ENCODE data around the gene RCE1.

RCE1 gene

GRCh38 chr11:66857234-66857926 lies 14.1 kb downstream of the RCE1 start:
- DNase-seq (ENCODE audit: low read depth), result no peak

GRCh38 chr11:66857927-66858185 lies 14.6 kb downstream of the RCE1 start:
- DNase-seq (ENCODE audit: low read depth), result no peak

- DNase-seq (ENCODE audit: low read depth), result no peak
These were observed 15.1 kb downstream of the RCE1 start for GRCh38 chr11:66858186-66858938.

- DNase-seq (ENCODE audit: low read depth), result no peak
These were observed 15.9 kb downstream of the RCE1 start for GRCh38 chr11:66858939-66859685.

- DNase-seq (ENCODE audit: low read depth), result no peak
These were observed 16.6 kb downstream of the RCE1 start for GRCh38 chr11:66859686-66860448.

GRCh38 chr11:66860449-66860831 lies 17.2 kb downstream of the RCE1 start:
- no peak for DNase-seq (ENCODE audit: low read depth)

- DNase-seq (ENCODE audit: low read depth), result no peak
These were observed 18.0 kb downstream of the RCE1 start for GRCh38 chr11:66861038-66861773.

GRCh38 chr11:66861774-66862558 lies 18.7 kb downstream of the RCE1 start:
- no peak for DNase-seq (ENCODE audit: low read depth)

GRCh38 chr11:66862559-66863037 lies 19.4 kb downstream of the RCE1 start:
- DNase-seq (ENCODE audit: low read depth), result no peak

- no peak for DNase-seq (ENCODE audit: low read depth)
These were observed 20.3 kb downstream of the RCE1 start for GRCh38 chr11:66863428-66864125.

- DNase-seq (ENCODE audit: low read depth), result no peak
These were observed 21.1 kb downstream of the RCE1 start for GRCh38 chr11:66864172-66864901.

GRCh38 chr11:66864924-66865697 lies 21.9 kb downstream of the RCE1 start:
- no peak for DNase-seq (ENCODE audit: low read depth)

- DNase-seq (ENCODE audit: low read depth), result no peak
These were observed 22.8 kb downstream of the RCE1 start for GRCh38 chr11:66866007-66866406.

- no peak for DNase-seq (ENCODE audit: low read depth)
These were observed 23.3 kb downstream of the RCE1 start for GRCh38 chr11:66866511-66866986.

GRCh38 chr11:66867425-66868040 lies 24.3 kb downstream of the RCE1 start:
- no peak for DNase-seq (ENCODE audit: low read depth)

GRCh38 chr11:66868082-66868725 lies 25.0 kb downstream of the RCE1 start:
- DNase-seq (ENCODE audit: low read depth), result no peak

GRCh38 chr11:66868726-66869566 lies 25.7 kb downstream of the RCE1 start:
- peak; percentile 72 for DNase-seq (ENCODE audit: low read depth)

Measured in activated gamma-delta T cell treated with anti-CD3 and anti-CD28 coated beads, Interleukin-2, amount 50 U/mL, for 16 hours (primary cell).